ENCODE data around the gene CEACAM5. TPM values are rescaled to one million over a fixed set of nuclear protein-coding genes. Genes with fewer than 3 reads are reported as not detected.

The CEACAM5 gene
- total RNA-seq, 2 experiments from 2014 or later: not detected

GRCh38 chr19:41696402-41697197, 11.8 kb upstream of the CEACAM5 start:
- ChIA-PET POLR2A (no interaction called here), CTCF (interaction anchor here (1.0 to 3.1 kb wide), 2 partner anchors 11 to 57 kb away, joined by 3 to 11 read pairs; no protein-coding TSS in a partner anchor)
- no peaks in the 10 kb centered on the region for H3K36me3 Mint-ChIP-seq (ENCODE audit: low read depth)
- H3K27ac Mint-ChIP-seq: no peak overlapping the region
- ATAC-seq: no peak
- no peak overlapping the region for H3K4me3 Mint-ChIP-seq
- no peak for TF ChIP-seq CTCF (IDR thresholded peaks at IDR 0.05)
- no peaks in the 10 kb centered on the region for H3K4me1 Mint-ChIP-seq (ENCODE audit: low read depth)
- H3K27me3 Mint-ChIP-seq: peaks cover 19% of the 10 kb centered on the region
- peaks cover 9% of the 10 kb centered on the region for H3K9me3 Mint-ChIP-seq
- intact Hi-C loops (cut with micrococcal nuclease): no loop called here
- peak; percentile 37 for DNase-seq

DNA sequence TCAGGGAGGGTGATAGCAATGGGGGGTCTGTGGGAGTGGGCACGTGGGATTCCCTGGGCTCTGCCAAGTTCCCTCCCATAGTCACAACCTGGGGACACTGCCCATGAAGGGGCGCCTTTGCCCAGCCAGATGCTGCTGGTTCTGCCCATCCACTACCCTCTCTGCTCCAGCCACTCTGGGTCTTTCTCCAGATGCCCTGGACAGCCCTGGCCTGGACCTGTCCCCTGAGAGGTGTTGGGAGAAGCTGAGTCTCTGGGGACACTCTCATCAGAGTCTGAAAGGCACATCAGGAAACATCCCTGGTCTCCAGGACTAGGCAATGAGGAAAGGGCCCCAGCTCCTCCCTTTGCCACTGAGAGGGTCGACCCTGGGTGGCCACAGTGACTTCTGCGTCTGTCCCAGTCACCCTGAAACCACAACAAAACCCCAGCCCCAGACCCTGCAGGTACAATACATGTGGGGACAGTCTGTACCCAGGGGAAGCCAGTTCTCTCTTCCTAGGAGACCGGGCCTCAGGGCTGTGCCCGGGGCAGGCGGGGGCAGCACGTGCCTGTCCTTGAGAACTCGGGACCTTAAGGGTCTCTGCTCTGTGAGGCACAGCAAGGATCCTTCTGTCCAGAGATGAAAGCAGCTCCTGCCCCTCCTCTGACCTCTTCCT, 11.1 kb upstream of the CEACAM5 start:
- H3K27me3 Mint-ChIP-seq: peaks cover 18% of the 10 kb centered on the region
- no peaks in the 10 kb centered on the region for H3K4me1 Mint-ChIP-seq (ENCODE audit: low read depth)
- intact Hi-C loops (cut with micrococcal nuclease): no loop called here
- H3K27ac Mint-ChIP-seq: no peak overlapping the region
- POLR2A ChIA-PET: no interaction called here
- DNase-seq (no peak), ATAC-seq (no peak)
- no peak overlapping the region for H3K4me3 Mint-ChIP-seq
- no peak for TF ChIP-seq CTCF (IDR thresholded peaks at IDR 0.05)
- CTCF ChIA-PET: interaction anchor here (1.0 to 3.1 kb wide), 2 partner anchors 10 to 56 kb away, joined by 3 to 11 read pairs; no protein-coding TSS in a partner anchor
- no peaks in the 10 kb centered on the region for H3K36me3 Mint-ChIP-seq (ENCODE audit: low read depth)
- H3K9me3 Mint-ChIP-seq: peaks cover 9% of the 10 kb centered on the region

GRCh38 chr19:41698746-41699230, 9.6 kb upstream of the CEACAM5 start:
- peaks cover 17% of the 10 kb centered on the region for H3K27me3 Mint-ChIP-seq
- no peak overlapping the region for H3K27ac Mint-ChIP-seq
- no peaks in the 10 kb centered on the region for H3K36me3 Mint-ChIP-seq (ENCODE audit: low read depth)
- H3K4me3 Mint-ChIP-seq: no peak overlapping the region
- ChIA-PET POLR2A (no interaction called here), CTCF (interaction anchor here (0.8 to 3.1 kb wide), 3 partner anchors 8 to 55 kb away, joined by 3 to 11 read pairs (median 5); no protein-coding TSS in a partner anchor)
- DNase-seq (no peak), ATAC-seq (no peak)
- no peak for TF ChIP-seq CTCF (IDR thresholded peaks at IDR 0.05)
- H3K9me3 Mint-ChIP-seq: no peaks in the 10 kb centered on the region
- intact Hi-C loops (cut with micrococcal nuclease): no loop called here
- H3K4me1 Mint-ChIP-seq (ENCODE audit: low read depth): no peaks in the 10 kb centered on the region

DNA sequence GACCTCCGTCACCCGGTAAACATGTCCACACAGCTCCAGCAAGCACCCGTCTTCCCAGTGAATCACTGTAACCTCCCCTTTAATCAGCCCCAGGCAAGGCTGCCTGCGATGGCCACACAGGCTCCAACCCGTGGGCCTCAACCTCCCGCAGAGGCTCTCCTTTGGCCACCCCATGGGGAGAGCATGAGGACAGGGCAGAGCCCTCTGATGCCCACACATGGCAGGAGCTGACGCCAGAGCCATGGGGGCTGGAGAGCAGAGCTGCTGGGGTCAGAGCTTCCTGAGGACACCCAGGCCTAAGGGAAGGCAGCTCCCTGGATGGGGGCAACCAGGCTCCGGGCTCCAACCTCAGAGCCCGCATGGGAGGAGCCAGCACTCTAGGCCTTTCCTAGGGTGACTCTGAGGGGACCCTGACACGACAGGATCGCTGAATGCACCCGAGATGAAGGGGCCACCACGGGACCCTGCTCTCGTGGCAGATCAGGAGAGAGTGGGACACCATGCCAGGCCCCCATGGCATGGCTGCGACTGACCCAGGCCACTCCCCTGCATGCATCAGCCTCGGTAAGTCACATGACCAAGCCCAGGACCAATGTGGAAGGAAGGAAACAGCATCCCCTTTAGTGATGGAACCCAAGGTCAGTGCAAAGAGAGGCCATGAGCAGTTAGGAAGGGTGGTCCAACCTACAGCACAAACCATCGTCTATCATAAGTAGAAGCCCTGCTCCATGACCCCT, 9.0 kb upstream of the CEACAM5 start:
- no peak for TF ChIP-seq CTCF (IDR thresholded peaks at IDR 0.05)
- ChIA-PET POLR2A (no interaction called here), CTCF (interaction anchor here (0.8 to 3.1 kb wide), 2 partner anchors 8 to 54 kb away, joined by 5 to 11 read pairs; no protein-coding TSS in a partner anchor)
- Mint-ChIP-seq H3K9me3 (no peaks in the 10 kb centered on the region), H3K36me3 (ENCODE audit: low read depth) (no peaks in the 10 kb centered on the region), H3K4me1 (ENCODE audit: low read depth) (no peaks in the 10 kb centered on the region), H3K4me3 (no peak overlapping the region), H3K27ac (no peak overlapping the region), H3K27me3 (peaks cover 17% of the 10 kb centered on the region)
- DNase-seq (no peak), ATAC-seq (no peak)
- intact Hi-C loops (cut with micrococcal nuclease): no loop called here
